Vagina (tissue), 2 donors: ENCODE results near the gene PHF20. TPM values are rescaled to one million over a fixed set of nuclear protein-coding genes. Genes with fewer than 3 reads are reported as not detected.
"Not testable (repeated sequence)": the region's sequence is repeated elsewhere in the genome, so short reads cannot be mapped to it uniquely, and the experiment has no call there.

Source experiments
- DNase-seq, 2 donors: peaks; one replicate each; pipeline ENCODE4 v3.0.0-alpha.2; 2017; ENCODE audit errors: extremely low spot score in 2 of 2
- H3K27ac ChIP-seq: fragments of 200-600 bp; sonication (generic); one replicate; pipeline ENCODE4 v1.5.1; 2019
- H3K27me3 ChIP-seq: fragments of 200-600 bp; sonication (generic); one replicate; pipeline ENCODE4 v1.5.1; 2019
- H3K36me3 ChIP-seq, 2 donors: fragments of 200-600 bp; sonication (generic); one replicate each; pipeline ENCODE4 v1.5.1; 2017 to 2019
- H3K4me1 ChIP-seq: fragments of 200-600 bp; sonication (generic); one replicate; pipeline ENCODE4 v1.5.1; 2019
- H3K4me3 ChIP-seq, 2 donors: fragments of 200-600 bp; sonication (generic); 1 replicate in 1 of 2; 2 replicates in 1 of 2; pipeline ENCODE4 v1.5.1; 2016 to 2019
- H3K9me3 ChIP-seq: fragments of 200-600 bp; sonication (generic); one replicate; pipeline ENCODE4 v1.5.1; 2019
- POLR2A ChIP-seq, 2 donors: fragments of 450-650 bp; IDR thresholded peaks; one replicate each; pipeline ENCODE4 v1.6.1; 2017; ENCODE audit warnings: antibody characterized with exemption in 2 of 2, mild to moderate bottlenecking in 2 of 2, moderate library complexity in 2 of 2
- POLR2AphosphoS5 ChIP-seq, 2 donors: sonication (generic); formaldehyde crosslinking; IDR thresholded peaks; one replicate each; pipeline ENCODE4 v1.9.0; 2017; ENCODE audit warnings: antibody characterized with exemption in 2 of 2, mild to moderate bottlenecking in 2 of 2, low read depth in 1 of 2; ENCODE audit not compliant: insufficient read depth in 1 of 2
- intact Hi-C: fragments of 100-400 bp; cut with DNase I; formaldehyde crosslinking; loops from one replicate; pipeline ENCODE4 v1.15.1; 2023
- total RNA-seq: library from RNA; depleted of rRNA; stranded (reverse); fragments of >200 nt; gene quantifications from one replicate; pipeline ENCODE4 v1.2.3, GENCODE V29; 2016
- TF ChIP-seq, protein P1 (sequence below), 3 experiments: fragments of 450-650 bp in 2 of 3; fragments of 200-600 bp in 1 of 3; sonication (generic) in 1 of 3; IDR thresholded peaks; one replicate each; pipeline ENCODE4 v1.5.1; 2017 to 2019; ENCODE audit warnings: antibody characterized with exemption in 3 of 3, mild to moderate bottlenecking in 2 of 3, moderate library complexity in 2 of 3

Gene PHF20
- total RNA-seq, 1 donor from 2014 or later: 37.3 TPM

DNA sequence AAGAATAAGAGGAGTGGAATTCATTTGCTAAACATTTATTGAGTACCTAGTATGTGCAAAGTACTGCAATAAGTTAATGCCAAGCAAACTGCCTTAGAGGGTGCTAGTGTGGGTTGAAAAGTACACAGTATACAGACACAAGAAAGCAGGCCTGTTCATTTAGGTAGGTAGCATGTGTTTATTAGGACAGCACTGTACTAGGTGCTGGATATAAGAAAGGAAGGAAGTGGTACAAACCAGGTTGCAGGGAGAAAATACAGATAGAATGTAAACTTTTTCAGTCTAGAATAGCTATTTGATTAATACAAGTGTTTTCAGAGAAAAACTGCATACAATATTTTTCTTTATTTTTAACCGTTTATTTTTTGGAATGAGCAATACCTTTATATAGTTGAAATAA, 68.1 kb downstream of the PHF20 start:
- H3K27me3 ChIP-seq: no peaks in the 10 kb centered on the region
- intact Hi-C loops: no loop called here
- no peak overlapping the region for H3K27ac ChIP-seq
- peaks cover 6% of the 10 kb centered on the region for H3K4me1 ChIP-seq
- no peak overlapping the region for H3K4me3 ChIP-seq
- peaks cover 0 to 25% of the 10 kb centered on the region in 2 donors for H3K36me3 ChIP-seq
- DNase-seq: no peak
- TF ChIP-seq, protein P1, sequence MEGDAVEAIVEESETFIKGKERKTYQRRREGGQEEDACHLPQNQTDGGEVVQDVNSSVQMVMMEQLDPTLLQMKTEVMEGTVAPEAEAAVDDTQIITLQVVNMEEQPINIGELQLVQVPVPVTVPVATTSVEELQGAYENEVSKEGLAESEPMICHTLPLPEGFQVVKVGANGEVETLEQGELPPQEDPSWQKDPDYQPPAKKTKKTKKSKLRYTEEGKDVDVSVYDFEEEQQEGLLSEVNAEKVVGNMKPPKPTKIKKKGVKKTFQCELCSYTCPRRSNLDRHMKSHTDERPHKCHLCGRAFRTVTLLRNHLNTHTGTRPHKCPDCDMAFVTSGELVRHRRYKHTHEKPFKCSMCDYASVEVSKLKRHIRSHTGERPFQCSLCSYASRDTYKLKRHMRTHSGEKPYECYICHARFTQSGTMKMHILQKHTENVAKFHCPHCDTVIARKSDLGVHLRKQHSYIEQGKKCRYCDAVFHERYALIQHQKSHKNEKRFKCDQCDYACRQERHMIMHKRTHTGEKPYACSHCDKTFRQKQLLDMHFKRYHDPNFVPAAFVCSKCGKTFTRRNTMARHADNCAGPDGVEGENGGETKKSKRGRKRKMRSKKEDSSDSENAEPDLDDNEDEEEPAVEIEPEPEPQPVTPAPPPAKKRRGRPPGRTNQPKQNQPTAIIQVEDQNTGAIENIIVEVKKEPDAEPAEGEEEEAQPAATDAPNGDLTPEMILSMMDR (IDR thresholded peaks at IDR 0.05): no peak
- TF ChIP-seq POLR2AphosphoS5 (IDR thresholded peaks at IDR 0.05; ENCODE audit: insufficient read depth in 1 of 2, low read depth in 1 of 2) (no peak), POLR2A (IDR thresholded peaks at IDR 0.05) (no peak)
- peaks cover 5% of the 10 kb centered on the region for H3K9me3 ChIP-seq

DNA sequence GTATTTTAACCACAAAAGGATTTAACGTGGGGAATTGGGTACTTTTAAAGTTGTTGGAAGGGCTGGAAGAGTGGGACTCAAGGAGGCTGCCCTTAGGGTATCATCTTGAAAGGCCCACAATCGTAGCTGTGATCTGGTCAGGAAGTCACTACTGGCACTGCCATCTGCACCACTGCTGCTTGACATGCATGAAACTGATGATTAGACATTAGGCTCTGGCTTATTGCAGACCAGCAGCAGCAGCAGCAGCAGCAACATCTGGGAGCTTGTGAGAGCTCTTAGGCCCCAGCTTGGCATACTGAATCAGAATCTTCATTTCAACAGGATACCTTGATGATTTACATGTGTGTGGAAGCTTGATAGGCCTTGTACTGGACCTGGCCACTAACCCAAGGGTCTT, 68.6 kb downstream of the PHF20 start:
- no peak for TF ChIP-seq POLR2AphosphoS5 (IDR thresholded peaks at IDR 0.05; ENCODE audit: insufficient read depth in 1 of 2, low read depth in 1 of 2)
- no peak for TF ChIP-seq POLR2A (IDR thresholded peaks at IDR 0.05)
- TF ChIP-seq, protein P1 (IDR thresholded peaks at IDR 0.05): no peak
- intact Hi-C loops: no loop called here
- H3K27ac ChIP-seq: no peak overlapping the region
- no peaks in the 10 kb centered on the region for H3K27me3 ChIP-seq
- peaks cover 6% of the 10 kb centered on the region for H3K4me1 ChIP-seq
- no peak for DNase-seq
- peaks cover 0 to 25% of the 10 kb centered on the region in 2 donors for H3K36me3 ChIP-seq
- peaks cover 5% of the 10 kb centered on the region for H3K9me3 ChIP-seq
- no peak overlapping the region for H3K4me3 ChIP-seq

DNA sequence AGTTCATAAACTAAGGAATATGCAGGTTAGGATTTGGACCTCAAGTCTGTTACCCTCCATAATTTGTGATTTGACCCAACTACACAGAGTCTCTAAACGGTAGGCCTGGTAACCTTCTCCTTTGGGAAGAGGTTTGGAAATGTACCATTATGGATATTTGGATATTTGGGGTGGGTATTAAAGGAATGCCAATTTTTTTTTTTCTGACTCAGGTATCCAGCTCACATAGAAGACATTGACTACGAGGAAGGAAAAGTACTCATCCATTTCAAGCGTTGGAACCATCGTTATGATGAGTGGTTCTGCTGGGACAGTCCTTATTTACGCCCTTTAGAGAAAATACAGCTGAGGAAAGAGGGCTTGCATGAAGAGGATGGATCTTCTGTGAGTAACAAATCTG, 70.5 kb downstream of the PHF20 start:
- Histone ChIP-seq H3K9me3 (peaks cover 5% of the 10 kb centered on the region), H3K36me3 (peaks cover 0 to 34% of the 10 kb centered on the region in 2 donors), H3K27me3 (no peaks in the 10 kb centered on the region), H3K4me1 (peaks cover under 1% of the 10 kb centered on the region), H3K4me3 (no peak overlapping the region), H3K27ac (no peak overlapping the region)
- TF ChIP-seq POLR2A (IDR thresholded peaks at IDR 0.05) (no peak), POLR2AphosphoS5 (IDR thresholded peaks at IDR 0.05; ENCODE audit: insufficient read depth in 1 of 2, low read depth in 1 of 2) (no peak)
- TF ChIP-seq, protein P1 (IDR thresholded peaks at IDR 0.05): no peak
- DNase-seq: no peak
- intact Hi-C loops: no loop called here

DNA sequence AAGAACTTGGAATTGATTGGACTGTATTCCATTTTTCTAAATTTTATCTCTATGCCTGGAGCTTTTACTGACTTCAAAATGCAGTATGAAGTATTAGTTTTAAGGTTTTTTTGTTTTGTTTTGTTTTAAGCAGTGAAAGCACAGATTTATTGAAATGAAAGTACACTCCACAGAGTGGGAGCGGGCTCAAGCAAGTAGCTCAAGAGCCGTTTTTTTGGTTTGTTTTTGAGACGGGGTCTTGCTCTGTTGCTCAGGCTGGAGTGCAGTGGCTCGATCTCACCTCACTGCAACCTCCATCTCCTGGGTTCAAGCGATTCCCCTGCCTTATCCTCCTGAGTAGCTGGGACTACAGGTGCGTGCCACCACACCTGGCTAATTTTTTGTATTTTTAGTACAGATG, 72.1 kb downstream of the PHF20 start:
- H3K4me3 ChIP-seq, DNase-seq, H3K27me3 ChIP-seq, H3K4me1 ChIP-seq, H3K27ac ChIP-seq, intact Hi-C loops, H3K9me3 ChIP-seq: not testable (repeated sequence)
- H3K36me3 ChIP-seq: peaks cover 0 to 34% of the 10 kb centered on the region in 2 donors

DNA sequence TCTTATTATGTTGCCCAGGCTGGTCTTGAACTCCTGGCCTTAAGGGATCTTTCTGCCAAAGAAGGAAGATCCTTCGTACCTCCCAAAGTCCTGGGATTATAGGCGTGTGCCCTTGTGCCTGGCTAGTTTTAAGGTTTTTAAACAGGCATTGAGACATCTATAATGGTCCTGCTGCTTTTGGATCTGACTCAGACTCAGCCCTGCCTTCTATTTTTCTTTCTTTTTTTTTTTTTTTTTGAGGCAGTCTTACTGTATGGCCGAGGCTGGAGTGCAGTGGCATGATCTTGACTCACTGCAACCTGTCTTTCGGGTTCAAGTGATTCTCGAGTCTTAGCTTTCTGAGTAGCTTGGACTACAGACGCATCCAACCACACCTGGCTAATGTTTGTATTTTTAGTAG, 73.7 kb downstream of the PHF20 start:
- Histone ChIP-seq H3K4me1 (peaks cover 9% of the 10 kb centered on the region), H3K27me3 (no peaks in the 10 kb centered on the region), H3K4me3 (no peak overlapping the region), H3K36me3 (peaks cover 0 to 34% of the 10 kb centered on the region in 2 donors), H3K27ac (no peak overlapping the region), H3K9me3 (peaks cover 5% of the 10 kb centered on the region)
- TF ChIP-seq POLR2A (IDR thresholded peaks at IDR 0.05) (no peak), POLR2AphosphoS5 (IDR thresholded peaks at IDR 0.05; ENCODE audit: insufficient read depth in 1 of 2, low read depth in 1 of 2) (no peak)
- TF ChIP-seq, protein P1 (IDR thresholded peaks at IDR 0.05): no peak
- DNase-seq: no peak
- intact Hi-C loops: no loop called here

DNA sequence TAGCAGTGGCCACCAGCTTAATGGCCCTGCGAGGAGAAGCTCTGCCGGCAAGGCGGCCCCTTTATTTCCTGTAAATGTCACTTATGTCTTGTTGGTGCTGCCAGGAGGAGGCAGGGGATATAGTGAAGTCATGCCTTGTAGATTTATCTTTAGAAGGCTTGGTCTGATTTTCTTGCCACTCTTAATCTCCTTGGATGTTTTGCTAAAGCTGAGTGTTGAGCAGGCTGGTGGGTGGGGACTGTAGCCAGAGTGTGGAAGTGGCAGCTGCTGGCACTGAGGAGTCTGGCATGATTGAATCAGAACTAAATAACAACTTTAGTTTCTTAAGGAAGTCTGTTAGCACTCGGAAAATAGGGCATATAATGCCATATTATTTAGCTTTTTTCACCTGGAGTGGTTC, 77.9 kb downstream of the PHF20 start:
- Histone ChIP-seq H3K4me3 (no peak overlapping the region), H3K9me3 (no peaks in the 10 kb centered on the region), H3K27ac (no peak overlapping the region), H3K27me3 (no peaks in the 10 kb centered on the region), H3K4me1 (peaks cover 9% of the 10 kb centered on the region), H3K36me3 (peaks cover 0 to 18% of the 10 kb centered on the region in 2 donors)
- intact Hi-C loops: no loop called here
- no peak for DNase-seq
- TF ChIP-seq POLR2AphosphoS5 (IDR thresholded peaks at IDR 0.05; ENCODE audit: insufficient read depth in 1 of 2, low read depth in 1 of 2) (no peak), POLR2A (IDR thresholded peaks at IDR 0.05) (no peak)
- TF ChIP-seq, protein P1 (IDR thresholded peaks at IDR 0.05): no peak

DNA sequence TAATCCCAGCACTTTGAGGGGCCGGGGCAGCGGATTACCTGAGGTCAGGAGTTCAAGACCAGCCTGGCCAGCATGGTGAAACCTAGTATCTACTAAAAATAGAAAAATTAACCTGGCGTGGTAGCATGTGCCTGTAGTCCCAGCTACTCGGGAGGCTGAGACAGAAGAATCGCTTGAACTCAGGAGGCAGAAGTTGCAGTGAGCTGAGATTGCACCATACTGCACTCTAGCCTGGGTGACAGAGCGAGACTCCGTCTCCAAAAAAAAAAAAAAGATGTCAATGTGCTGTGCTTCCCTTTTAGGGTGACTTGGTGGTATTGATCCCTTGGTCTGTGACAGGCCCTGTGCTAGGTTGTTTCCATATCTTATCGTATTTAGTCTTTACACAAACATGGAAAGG, 79.8 kb downstream of the PHF20 start:
- DNase-seq, intact Hi-C loops, H3K27ac ChIP-seq, H3K4me1 ChIP-seq, H3K9me3 ChIP-seq, H3K27me3 ChIP-seq, H3K4me3 ChIP-seq: not testable (repeated sequence)
- peaks cover 0 to 11% of the 10 kb centered on the region in 2 donors for H3K36me3 ChIP-seq
